Measurements from ENCODE around the gene PCDH9. TPM values are rescaled to one million over a fixed set of nuclear protein-coding genes. Genes with fewer than 3 reads are reported as not detected.

The PCDH9 gene
- total RNA-seq, 1 donor from 2014 or later: 29.7 TPM

DNA sequence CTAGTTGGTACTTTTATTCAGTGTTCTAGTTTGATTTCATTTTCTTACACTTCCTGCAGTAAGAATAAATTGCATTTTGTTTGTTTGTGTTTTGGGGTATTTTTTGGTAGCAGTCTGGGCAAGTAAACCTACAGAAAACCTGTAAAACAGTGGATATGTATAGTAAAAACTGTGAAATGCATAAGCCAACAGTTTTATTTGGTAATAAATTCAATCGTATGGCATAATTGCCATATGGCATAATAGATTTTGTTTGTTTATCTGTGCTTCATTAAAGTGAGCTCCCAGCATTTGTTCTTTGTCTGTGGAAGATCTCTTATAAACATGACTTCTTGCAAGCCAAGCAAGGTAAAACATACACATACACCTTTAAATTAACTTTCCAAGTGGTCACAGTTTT lies 111.9 kb downstream of the PCDH9 start:
- no peak for DNase-seq (ENCODE audit: low spot score in 2 of 2, unreplicated experiment in 2 of 2)
- TF ChIP-seq CTCF (IDR thresholded peaks at IDR 0.05; ENCODE audit: unreplicated experiment): no peak
- peaks cover 4% of the 10 kb centered on the region for H3K4me1 Mint-ChIP-seq
- H3K27ac Mint-ChIP-seq: no peak overlapping the region
- H3K27me3 Mint-ChIP-seq (ENCODE audit: low read depth): no peaks in the 10 kb centered on the region
- H3K4me3 Mint-ChIP-seq: no peak overlapping the region
- no peaks in the 10 kb centered on the region for H3K9me3 Mint-ChIP-seq
- H3K36me3 Mint-ChIP-seq: no peaks in the 10 kb centered on the region

DNA sequence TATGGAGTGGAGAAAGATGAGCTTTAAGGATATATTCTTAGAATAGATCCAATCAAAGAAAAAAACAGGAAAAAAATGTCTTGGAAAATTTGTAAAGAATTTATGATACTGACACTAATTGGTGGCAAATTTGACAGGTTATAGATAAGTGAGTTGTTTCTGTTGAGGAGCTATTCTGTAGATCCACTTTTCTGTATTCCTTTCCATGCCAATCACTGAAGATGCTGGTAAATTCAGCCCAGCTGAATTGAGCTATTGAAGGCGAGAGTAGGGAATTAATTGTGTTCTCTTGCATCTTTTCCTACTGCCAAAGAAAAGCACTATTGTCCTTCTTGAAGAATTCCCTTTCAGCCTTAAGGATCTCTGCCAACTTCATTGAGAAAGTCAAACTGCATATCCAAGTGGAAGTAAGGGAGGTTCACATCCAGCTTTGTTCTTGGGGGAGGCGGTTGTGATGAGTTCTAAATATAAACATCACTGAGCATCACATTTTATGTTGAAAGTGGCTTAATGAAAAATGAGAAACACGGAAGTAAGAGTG lies 113.1 kb downstream of the PCDH9 start:
- H3K4me1 Mint-ChIP-seq: peaks cover 4% of the 10 kb centered on the region
- no peaks in the 10 kb centered on the region for H3K9me3 Mint-ChIP-seq
- no peak for TF ChIP-seq CTCF (IDR thresholded peaks at IDR 0.05; ENCODE audit: unreplicated experiment)
- no peak for DNase-seq (ENCODE audit: low spot score in 2 of 2, unreplicated experiment in 2 of 2)
- H3K36me3 Mint-ChIP-seq: no peaks in the 10 kb centered on the region
- no peak overlapping the region for H3K27ac Mint-ChIP-seq
- no peak overlapping the region for H3K4me3 Mint-ChIP-seq
- no peaks in the 10 kb centered on the region for H3K27me3 Mint-ChIP-seq (ENCODE audit: low read depth)

DNA sequence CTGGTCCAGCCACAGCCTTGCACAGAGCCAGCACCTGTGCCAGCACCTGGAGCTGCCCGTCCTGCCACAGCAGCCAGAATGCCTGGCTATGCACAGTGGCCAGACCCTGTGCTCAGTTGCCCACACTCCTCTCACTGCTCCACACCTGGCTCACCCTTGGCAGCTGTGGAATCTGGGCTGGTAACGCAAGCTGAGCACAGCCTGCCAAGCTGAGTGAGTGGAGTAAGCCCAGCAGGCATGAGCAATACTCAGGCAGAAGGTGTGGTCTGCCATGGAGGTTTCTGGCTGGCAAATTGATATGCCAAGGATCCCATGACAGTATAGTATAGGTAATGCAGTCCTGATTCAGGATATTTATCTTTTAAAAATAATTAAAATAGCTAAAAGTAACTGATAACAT lies 122.2 kb downstream of the PCDH9 start:
- no peak overlapping the region for H3K4me3 Mint-ChIP-seq
- H3K27me3 Mint-ChIP-seq (ENCODE audit: low read depth): no peaks in the 10 kb centered on the region
- peaks cover 14% of the 10 kb centered on the region for H3K9me3 Mint-ChIP-seq
- H3K27ac Mint-ChIP-seq: no peak overlapping the region
- no peak for TF ChIP-seq CTCF (IDR thresholded peaks at IDR 0.05; ENCODE audit: unreplicated experiment)
- no peak for DNase-seq (ENCODE audit: low spot score in 2 of 2, unreplicated experiment in 2 of 2)
- H3K36me3 Mint-ChIP-seq: peaks cover 1% of the 10 kb centered on the region
- no peaks in the 10 kb centered on the region for H3K4me1 Mint-ChIP-seq

DNA sequence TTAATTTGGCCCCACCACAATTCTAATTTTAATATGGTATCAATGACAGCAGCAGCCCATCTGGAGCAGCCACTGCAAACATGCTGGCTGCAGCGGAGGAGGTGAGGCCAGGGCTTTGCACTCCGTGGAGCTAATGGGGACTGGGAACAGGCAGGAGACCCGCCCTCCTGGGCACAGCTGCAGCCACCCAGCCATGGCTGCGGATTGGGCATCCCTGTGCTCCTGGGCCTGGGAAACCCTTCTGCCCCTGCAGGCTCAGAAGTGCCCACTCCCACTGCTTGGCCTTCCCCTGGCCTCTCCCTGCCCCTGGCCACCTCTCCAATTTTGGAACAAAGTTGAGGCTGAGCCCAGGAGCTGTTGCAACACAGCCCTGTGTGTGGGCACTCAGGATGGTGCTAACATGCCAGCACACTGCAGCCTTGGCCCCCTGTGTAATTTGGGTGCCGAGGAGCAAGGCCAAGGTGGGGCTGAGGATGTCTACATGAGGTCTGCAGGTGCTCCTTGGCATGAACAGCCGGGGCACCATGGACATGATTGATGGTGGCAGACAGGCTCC lies 123.6 kb downstream of the PCDH9 start:
- Mint-ChIP-seq H3K27ac (no peak overlapping the region), H3K4me3 (no peak overlapping the region), H3K4me1 (peaks cover 9% of the 10 kb centered on the region), H3K9me3 (peaks cover 14% of the 10 kb centered on the region), H3K27me3 (ENCODE audit: low read depth) (no peaks in the 10 kb centered on the region), H3K36me3 (peaks cover 1% of the 10 kb centered on the region)
- DNase-seq (ENCODE audit: low spot score in 2 of 2, unreplicated experiment in 2 of 2): no peak
- TF ChIP-seq CTCF (IDR thresholded peaks at IDR 0.05; ENCODE audit: unreplicated experiment): no peak

GRCh38 chr13:67101730-67102467 lies 128.2 kb downstream of the PCDH9 start:
- H3K9me3 Mint-ChIP-seq: peaks cover 7% of the 10 kb centered on the region
- no peak overlapping the region for H3K4me3 Mint-ChIP-seq
- TF ChIP-seq CTCF (IDR thresholded peaks at IDR 0.05; ENCODE audit: unreplicated experiment): no peak
- peaks cover 1% of the 10 kb centered on the region for H3K36me3 Mint-ChIP-seq
- H3K27ac Mint-ChIP-seq: peak overlapping the region; percentile 75
- no peak for DNase-seq (ENCODE audit: low spot score in 2 of 2, unreplicated experiment in 2 of 2)
- no peaks in the 10 kb centered on the region for H3K27me3 Mint-ChIP-seq (ENCODE audit: low read depth)
- peaks cover 25% of the 10 kb centered on the region for H3K4me1 Mint-ChIP-seq
